HepG2 (cell line): ENCODE results near the gene CYTH2. TPM values are rescaled to one million over a fixed set of nuclear protein-coding genes. Genes with fewer than 3 reads are reported as not detected.

Experiments used
- DMAP1 ChIP-seq: IDR thresholded peaks from 2 replicates; pipeline ENCODE4 v1.6.1; 2016
- ELF3 ChIP-seq: IDR thresholded peaks from 2 replicates; pipeline ENCODE4 v1.6.1; 2016; ENCODE audit warnings: missing genetic modification reagents, missing compliant biosample characterization
- KMT2A ChIP-seq: sonication (generic); formaldehyde crosslinking; IDR thresholded peaks from 2 replicates; pipeline ENCODE4 v1.4.0; 2020; ENCODE audit warnings: missing genetic modification reagents
- MBNL3 ChIP-seq: fragments of 250-450 bp; sonication (Bioruptor Pico); conservative IDR thresholded peaks from 2 replicates; pipeline ENCODE4 v1.8.0; 2022; ENCODE audit warnings: mild to moderate bottlenecking, inconsistent platforms
- MED1 ChIP-seq: sonication (generic); formaldehyde crosslinking; IDR thresholded peaks from 2 replicates; pipeline ENCODE4 v1.4.0; 2020; ENCODE audit warnings: missing genetic modification reagents
- NCOR1 ChIP-seq: fragments of 200-600 bp; sonication (generic); IDR thresholded peaks from 2 replicates; pipeline ENCODE4 v1.7.0; 2017; ENCODE audit warnings: antibody characterized with exemption, low read length, borderline replicate concordance
- SATB2 ChIP-seq: sonication (generic); formaldehyde crosslinking; IDR thresholded peaks from 2 replicates; pipeline ENCODE4 v1.5.0; 2020; ENCODE audit warnings: missing genetic modification reagents
- SRY ChIP-seq: sonication (generic); formaldehyde crosslinking; IDR thresholded peaks from 2 replicates; pipeline ENCODE4 v1.8.0; 2022; ENCODE audit warnings: mild to moderate bottlenecking, missing genetic modification reagents
- TOPORS ChIP-seq: sonication (generic); formaldehyde crosslinking; IDR thresholded peaks from 2 replicates; pipeline ENCODE4 v1.8.0; 2023; ENCODE audit warnings: mild to moderate bottlenecking, missing genetic modification reagents
- YY1 ChIP-seq: IDR thresholded peaks from 2 replicates; pipeline ENCODE4 v1.6.1; 2011; ENCODE audit warnings: low read length, low read depth, moderate library complexity, mild to moderate bottlenecking; ENCODE audit not compliant: insufficient read depth, insufficient replicate concordance
- ZBTB38 ChIP-seq: sonication (generic); formaldehyde crosslinking; IDR thresholded peaks from 2 replicates; pipeline ENCODE4 v1.5.1; 2020; ENCODE audit warnings: mild to moderate bottlenecking, missing genetic modification reagents
- ZBTB43 ChIP-seq: sonication (generic); formaldehyde crosslinking; conservative IDR thresholded peaks from 2 replicates; pipeline ENCODE4 v1.4.0; 2020; ENCODE audit warnings: missing genetic modification reagents
- ZNF230 ChIP-seq: sonication (generic); formaldehyde crosslinking; IDR thresholded peaks from 2 replicates; pipeline ENCODE4 v1.4.0; 2020; ENCODE audit warnings: mild to moderate bottlenecking, missing genetic modification reagents
- ZNF570 ChIP-seq: sonication (generic); formaldehyde crosslinking; IDR thresholded peaks from 2 replicates; pipeline ENCODE4 v1.4.0; 2020; ENCODE audit warnings: mild to moderate bottlenecking, missing genetic modification reagents, borderline replicate concordance
- ZNF703 ChIP-seq: sonication (generic); formaldehyde crosslinking; IDR thresholded peaks from 2 replicates; pipeline ENCODE4 v1.5.1; 2020; ENCODE audit warnings: missing genetic modification reagents, mild to moderate bottlenecking, moderate library complexity, borderline replicate concordance
- ZSCAN25 ChIP-seq: sonication (generic); formaldehyde crosslinking; IDR thresholded peaks from 2 replicates; pipeline ENCODE4 v1.8.0; 2022; ENCODE audit warnings: mild to moderate bottlenecking, missing genetic modification reagents
- ZXDC ChIP-seq: sonication (generic); formaldehyde crosslinking; IDR thresholded peaks from 2 replicates; pipeline ENCODE4 v1.5.0; 2020; ENCODE audit warnings: mild to moderate bottlenecking, missing genetic modification reagents
- polyA plus RNA-seq, 8 experiments: library from polyadenylated mRNA; depleted of rRNA in 3 of 8; stranded (reverse) in 7 of 8; unstranded in 1 of 8; fragments of >200 nt; fragmentation: Illumina TruSeq in 4 of 8; extraction: Trizol in 4 of 8; gene quantifications; 2 replicates each; pipeline versions ENCODE4 v1.2.1 to v1.2.3, GENCODE V29; 2011 to 2016; ENCODE audit warnings: low read depth in 4 of 8, missing spikeins in 1 of 8, mixed read lengths in 1 of 8; ENCODE audit not compliant: insufficient read depth in 1 of 8
- total RNA-seq, 5 experiments: library from RNA; depleted of rRNA; stranded (reverse); fragments of >200 nt; fragmentation: Illumina TruSeq; extraction: Trizol; gene quantifications; 2 replicates each; pipeline ENCODE4 v1.2.3, GENCODE V29; 2016; ENCODE audit warnings: low read depth in 1 of 5
- TF ChIP-seq, protein P1 (sequence below), 2 experiments: sonication (generic) in 1 of 2; formaldehyde crosslinking in 1 of 2; IDR thresholded peaks; 2 replicates each; pipeline versions ENCODE4 v1.4.0 to v1.6.1; 2016 to 2020; ENCODE audit warnings: borderline replicate concordance in 1 of 2, low read depth in 1 of 2, mild to moderate bottlenecking in 1 of 2, missing genetic modification reagents in 1 of 2
- TF ChIP-seq, protein P2 (sequence below): sonication (generic); formaldehyde crosslinking; IDR thresholded peaks from 2 replicates; pipeline ENCODE4 v1.5.0; 2020; ENCODE audit warnings: mild to moderate bottlenecking, low read depth, missing genetic modification reagents, borderline replicate concordance

The CYTH2 gene
- total and polyA plus RNA-seq, 2 of the 13 experiments (the other 11 are each of a cell fraction or from before 2014, with no cell fraction given) = 16.5 to 39.3 TPM

DNA sequence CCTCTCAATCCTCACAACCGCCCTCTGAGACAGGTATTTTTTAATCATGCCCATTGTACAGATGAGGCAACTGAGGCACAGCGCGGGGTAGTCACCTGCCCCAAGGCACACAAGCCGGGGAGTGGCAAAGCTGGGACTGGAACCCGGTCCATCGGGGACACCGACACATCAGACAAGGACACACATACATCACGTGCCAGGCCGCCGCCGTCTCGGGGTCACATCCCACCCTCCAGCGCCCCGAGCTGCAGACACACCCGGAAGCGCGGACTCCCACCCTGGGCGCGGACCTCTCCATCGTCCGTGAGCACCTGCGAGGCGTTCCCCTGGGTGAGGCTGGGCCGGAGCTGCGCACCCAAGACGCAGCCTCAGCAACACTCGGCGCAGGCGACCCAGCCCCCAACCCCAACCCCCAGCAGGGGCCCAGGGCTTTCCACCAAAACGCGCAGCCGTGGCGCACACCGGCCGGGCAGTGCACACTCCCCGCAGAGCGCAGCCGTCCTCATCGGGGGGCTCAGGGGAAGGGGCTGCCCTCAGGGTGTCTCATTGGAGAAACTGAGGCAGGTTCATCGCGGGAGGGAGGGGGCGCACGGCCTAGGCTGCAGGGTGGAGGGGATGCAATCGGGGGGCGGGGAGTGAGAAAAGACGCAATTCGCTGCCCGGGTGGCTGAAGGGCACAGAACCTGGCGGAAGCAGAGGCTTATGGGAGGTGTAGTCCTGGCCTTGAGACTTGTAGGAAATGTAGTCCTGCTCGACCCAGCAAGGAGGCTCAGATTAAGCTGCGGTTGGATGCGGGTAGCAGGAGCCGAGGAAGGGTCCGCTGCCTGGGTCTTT lies 44.3 kb downstream of the CYTH2 start (continued):
- TF ChIP-seq, protein P1, sequence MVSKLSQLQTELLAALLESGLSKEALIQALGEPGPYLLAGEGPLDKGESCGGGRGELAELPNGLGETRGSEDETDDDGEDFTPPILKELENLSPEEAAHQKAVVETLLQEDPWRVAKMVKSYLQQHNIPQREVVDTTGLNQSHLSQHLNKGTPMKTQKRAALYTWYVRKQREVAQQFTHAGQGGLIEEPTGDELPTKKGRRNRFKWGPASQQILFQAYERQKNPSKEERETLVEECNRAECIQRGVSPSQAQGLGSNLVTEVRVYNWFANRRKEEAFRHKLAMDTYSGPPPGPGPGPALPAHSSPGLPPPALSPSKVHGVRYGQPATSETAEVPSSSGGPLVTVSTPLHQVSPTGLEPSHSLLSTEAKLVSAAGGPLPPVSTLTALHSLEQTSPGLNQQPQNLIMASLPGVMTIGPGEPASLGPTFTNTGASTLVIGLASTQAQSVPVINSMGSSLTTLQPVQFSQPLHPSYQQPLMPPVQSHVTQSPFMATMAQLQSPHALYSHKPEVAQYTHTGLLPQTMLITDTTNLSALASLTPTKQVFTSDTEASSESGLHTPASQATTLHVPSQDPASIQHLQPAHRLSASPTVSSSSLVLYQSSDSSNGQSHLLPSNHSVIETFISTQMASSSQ (IDR thresholded peaks at IDR 0.05; ENCODE audit: low read depth) = no peak
- TF ChIP-seq, protein P1 (CRISPR knock-in tag; IDR thresholded peaks at IDR 0.05; ENCODE audit: borderline replicate concordance) = no peak
- TF ChIP-seq ZNF230 (no peak), SATB2 (CRISPR knock-in tag) (no peak), ZXDC (CRISPR knock-in tag) (no peak), ZNF570 (CRISPR knock-in tag) (no peak), ZBTB43 (CRISPR knock-in tag) (no peak), MBNL3 (CRISPR knock-in tag) (no peak), TOPORS (CRISPR knock-in tag) (no peak), MED1 (no peak), DMAP1 (CRISPR knock-in tag) (peak; percentile 46; the same call in 1 of the 2 replicates), KMT2A (CRISPR knock-in tag) (no peak), YY1 (no peak), ZSCAN25 (CRISPR knock-in tag) (peak; percentile 16; the same call in 1 of the 2 replicates), SRY (CRISPR knock-in tag) (no peak), NCOR1 (no peak), ELF3 (0 out of 2 replicates have a peak, but pooled peaks have one; percentile 25), ZBTB38 (no peak; the same call in 1 of the 2 replicates), ZNF703 (CRISPR knock-in tag) (no peak)
- TF ChIP-seq, protein P2, sequence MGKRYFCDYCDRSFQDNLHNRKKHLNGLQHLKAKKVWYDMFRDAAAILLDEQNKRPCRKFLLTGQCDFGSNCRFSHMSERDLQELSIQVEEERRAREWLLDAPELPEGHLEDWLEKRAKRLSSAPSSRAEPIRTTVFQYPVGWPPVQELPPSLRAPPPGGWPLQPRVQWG = no peak
